Astrocyte (in vitro differentiated cells and primary cell): Measurements from ENCODE around the gene PTPN1. TPM values are rescaled to one million over a fixed set of nuclear protein-coding genes. Genes with fewer than 3 reads are reported as not detected.
A peak's percentile ranks its signal among the peaks of the same experiment; 100 is the strongest.

Experiments used
- DNase-seq: peaks from one replicate; pipeline ENCODE4 v3.0.0-alpha.2; 2010; ENCODE audit warnings: low read depth
- FAIRE-seq: peaks from 2 replicates; lab custom pipeline; 2011; peaks lifted over from hg19 to GRCh38; lab: Jason Lieb, UNC
- H2AFZ ChIP-seq: 2 replicates; pipeline ENCODE4 v1.6.0; 2012; ENCODE audit warnings: low read depth, low read length, inconsistent platforms
- H3K27ac ChIP-seq: 2 replicates; pipeline ENCODE4 v1.5.1; 2011; ENCODE audit warnings: low read depth, low read length, inconsistent platforms
- H3K27me3 ChIP-seq: 2 replicates; pipeline ENCODE4 v1.6.0; 2011; ENCODE audit warnings: low read length, inconsistent platforms; ENCODE audit not compliant: insufficient read depth
- H3K36me3 ChIP-seq: 2 replicates; pipeline ENCODE4 v1.5.1; 2011; ENCODE audit warnings: low read length, inconsistent platforms; ENCODE audit not compliant: insufficient read depth
- H3K4me1 ChIP-seq: 2 replicates; pipeline ENCODE4 v1.5.1; 2011; ENCODE audit warnings: low read length, inconsistent platforms; ENCODE audit not compliant: insufficient read depth
- H3K4me2 ChIP-seq: 2 replicates; pipeline ENCODE4 v1.6.0; 2012; ENCODE audit warnings: low read length, inconsistent platforms
- H3K4me3 ChIP-seq: 2 replicates; pipeline ENCODE4 v1.5.1; 2011; ENCODE audit warnings: low read depth, mild to moderate bottlenecking, low read length, inconsistent platforms; ENCODE audit not compliant: insufficient read depth
- H3K79me2 ChIP-seq: 2 replicates; pipeline ENCODE4 v1.6.0; 2012; ENCODE audit warnings: mild to moderate bottlenecking, low read length, inconsistent platforms; ENCODE audit not compliant: insufficient read depth
- H3K9ac ChIP-seq: 2 replicates; pipeline ENCODE4 v1.6.0; 2012; ENCODE audit warnings: mild to moderate bottlenecking, low read length, inconsistent platforms
- H3K9me3 ChIP-seq: 2 replicates; pipeline ENCODE4 v1.5.1; 2012; ENCODE audit warnings: low read depth, mild to moderate bottlenecking, low read length, inconsistent platforms; ENCODE audit not compliant: insufficient read depth
- H4K20me1 ChIP-seq: 2 replicates; pipeline ENCODE4 v1.6.0; 2012; ENCODE audit warnings: low read length, inconsistent platforms; ENCODE audit not compliant: insufficient read depth
- H3K27ac Mint-ChIP-seq: one replicate; pipeline ENCODE4 v1.8.0; 2021; ENCODE audit warnings: mild to moderate bottlenecking, mixed read lengths; ENCODE audit not compliant: unreplicated experiment
- H3K27me3 Mint-ChIP-seq: one replicate; pipeline ENCODE4 v1.8.0; 2021; ENCODE audit warnings: low read depth, mixed read lengths; ENCODE audit not compliant: unreplicated experiment
- H3K36me3 Mint-ChIP-seq: one replicate; pipeline ENCODE4 v1.8.0; 2021; ENCODE audit warnings: low read depth, mixed read lengths; ENCODE audit not compliant: unreplicated experiment
- H3K4me1 Mint-ChIP-seq: one replicate; pipeline ENCODE4 v1.8.0; 2021; ENCODE audit warnings: low read depth, mixed read lengths; ENCODE audit not compliant: unreplicated experiment
- H3K4me3 Mint-ChIP-seq: one replicate; pipeline ENCODE4 v1.8.0; 2021; ENCODE audit warnings: mild to moderate bottlenecking, moderate library complexity, mixed read lengths; ENCODE audit not compliant: unreplicated experiment
- H3K9me3 Mint-ChIP-seq: one replicate; pipeline ENCODE4 v1.8.0; 2021; ENCODE audit warnings: mild to moderate bottlenecking, mixed read lengths; ENCODE audit not compliant: unreplicated experiment
- CTCF ChIP-seq: IDR thresholded peaks from 2 replicates; pipeline ENCODE4 v1.5.1; 2011; ENCODE audit warnings: low read depth, mild to moderate bottlenecking, inconsistent platforms, low read length, moderate library complexity; ENCODE audit not compliant: insufficient read depth
- EZH2 ChIP-seq: IDR thresholded peaks from 2 replicates; pipeline ENCODE4 v1.6.1; 2012; ENCODE audit warnings: mild to moderate bottlenecking, low read length, inconsistent platforms; ENCODE audit not compliant: insufficient read depth
- total RNA-seq: library from RNA; stranded (reverse); gene quantifications from 2 replicates; pipeline ENCODE4 v1.2.1, GENCODE V29; 2021

Gene PTPN1
- total RNA-seq, 1 donor from 2014 or later, result 64.9 TPM

DNA sequence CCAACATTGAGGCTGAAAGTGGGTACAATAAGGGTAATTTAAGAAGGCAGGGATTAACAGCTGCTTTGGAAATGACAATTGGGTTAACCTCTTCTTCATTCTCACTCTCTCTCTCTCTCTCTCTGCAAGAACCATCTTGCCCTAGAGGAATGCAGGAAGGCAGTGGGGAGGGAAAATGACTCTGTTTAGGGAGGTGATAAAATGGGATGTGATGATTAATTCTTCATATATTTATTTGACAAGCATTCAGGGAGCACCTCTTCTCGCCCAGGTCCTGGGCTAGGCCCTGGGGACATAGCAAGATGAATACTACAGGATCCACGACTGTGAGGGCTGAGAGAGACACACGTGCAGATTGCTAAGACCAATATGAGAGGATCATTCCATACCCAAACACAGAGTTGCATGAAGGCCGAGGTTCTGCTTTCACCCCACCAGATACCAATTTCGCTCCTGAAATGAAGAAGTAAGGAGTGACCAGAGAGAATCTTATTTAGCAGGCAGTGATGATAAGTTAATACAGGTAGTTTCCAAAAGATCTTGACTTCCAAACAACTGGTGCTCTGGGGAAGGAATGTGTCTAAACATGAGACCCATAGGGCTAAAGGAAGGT lies 13.3 kb upstream of the PTPN1 start:
- Mint-ChIP-seq H3K27ac (peak overlapping the region; percentile 37), H3K4me1 (no peaks in the 10 kb centered on the region), H3K9me3 (no peaks in the 10 kb centered on the region), H3K27me3 (peaks cover 9% of the 10 kb centered on the region), H3K36me3 (no peaks in the 10 kb centered on the region), H3K4me3 (no peak overlapping the region)
- no peak for FAIRE-seq
- H3K36me3 ChIP-seq, result no peaks in the 10 kb centered on the region
- peaks cover 29% of the 10 kb centered on the region for H3K4me1 ChIP-seq
- H2AFZ ChIP-seq, result no peak overlapping the region
- H3K27me3 ChIP-seq, result no peaks in the 10 kb centered on the region
- H3K4me3 ChIP-seq, result no peak overlapping the region
- no peak overlapping the region for H3K9ac ChIP-seq
- H3K9me3 ChIP-seq, result no peaks in the 10 kb centered on the region
- TF ChIP-seq EZH2, result no peak
- TF ChIP-seq CTCF, result no peak
- no peak overlapping the region for H3K27ac ChIP-seq
- H4K20me1 ChIP-seq, result no peaks in the 10 kb centered on the region
- no peak overlapping the region for H3K4me2 ChIP-seq
- H3K79me2 ChIP-seq, result no peaks in the 10 kb centered on the region
- DNase-seq, result no peak

DNA sequence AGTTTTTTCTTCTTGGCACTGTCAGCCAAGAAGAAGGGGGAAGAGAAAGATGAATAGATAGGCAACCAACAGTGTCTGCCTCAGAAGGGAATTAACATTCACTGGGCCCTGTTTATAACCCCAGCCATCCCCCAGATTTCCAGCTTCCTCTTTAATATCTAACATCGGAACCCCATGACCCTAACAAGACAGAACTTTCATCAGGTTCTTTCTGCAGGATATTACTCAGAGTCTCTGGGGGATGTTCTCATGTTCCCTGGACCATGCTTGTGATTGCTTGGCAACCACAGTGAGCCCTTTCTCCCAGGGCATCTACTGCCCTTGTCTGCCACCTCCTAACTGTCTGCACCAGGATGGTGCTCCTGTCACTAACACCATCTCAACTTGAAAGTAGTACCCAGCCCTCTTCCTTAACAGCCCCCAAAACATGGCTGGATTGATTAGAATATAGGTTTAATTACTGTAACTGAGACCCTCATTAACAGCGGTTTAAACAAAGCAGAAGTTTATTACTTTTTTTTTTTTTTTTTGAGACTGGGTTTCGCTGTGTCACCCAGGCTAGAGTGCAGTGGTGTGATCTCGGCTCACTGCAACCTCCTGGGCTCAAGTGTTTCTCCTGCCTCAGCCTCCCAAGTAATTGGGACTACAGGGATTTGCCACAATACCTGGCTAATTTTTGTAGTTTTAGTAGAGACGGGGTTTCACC lies 12.0 kb upstream of the PTPN1 start:
- DNase-seq, result no peak
- H3K27ac Mint-ChIP-seq, result no peak overlapping the region

More for the DNA sequence above, 12.0 kb upstream of the PTPN1 start:
- Mint-ChIP-seq H3K4me3 (no peak overlapping the region), H3K4me1 (no peaks in the 10 kb centered on the region), H3K36me3 (no peaks in the 10 kb centered on the region), H3K27me3 (peaks cover 6% of the 10 kb centered on the region), H3K9me3 (no peaks in the 10 kb centered on the region)
- H3K9me3 ChIP-seq, result no peaks in the 10 kb centered on the region
- H3K4me2 ChIP-seq, result peak overlapping the region; percentile 5
- H3K27me3 ChIP-seq, result no peaks in the 10 kb centered on the region
- no peaks in the 10 kb centered on the region for H3K79me2 ChIP-seq
- H2AFZ ChIP-seq, result no peak overlapping the region
- TF ChIP-seq EZH2 (no peak), CTCF (no peak)
- peaks cover 22% of the 10 kb centered on the region for H3K4me1 ChIP-seq
- peak overlapping the region; percentile 6 for H3K27ac ChIP-seq
- no peaks in the 10 kb centered on the region for H3K36me3 ChIP-seq
- no peak overlapping the region for H3K9ac ChIP-seq
- FAIRE-seq, result no peak
- no peaks in the 10 kb centered on the region for H4K20me1 ChIP-seq
- H3K4me3 ChIP-seq, result no peak overlapping the region
